Middle frontal gyrus (tissue), 1 donor: ENCODE measurements around the gene DGKQ.
"Not testable (repeated sequence)": the region's sequence is repeated elsewhere in the genome, so short reads cannot be mapped to it uniquely, and the experiment has no call there.

ENCODE experiments used
- DNase-seq: peaks from one replicate; pipeline ENCODE4 v3.0.0-alpha.2; 2015; ENCODE audit warnings: low spot score; ENCODE audit errors: extremely low spot score

DGKQ gene

GRCh38 chr4:951186-951585 is 22.2 kb downstream of the DGKQ start:
- DNase-seq, result no peak

- no peak for DNase-seq
These were observed 23.0 kb downstream of the DGKQ start for GRCh38 chr4:950136-951020.

GRCh38 chr4:949656-950055 is 23.7 kb downstream of the DGKQ start:
- no peak for DNase-seq

GRCh38 chr4:948936-949300 is 24.5 kb downstream of the DGKQ start:
- no peak for DNase-seq

- no peak for DNase-seq
These were observed 25.1 kb downstream of the DGKQ start for GRCh38 chr4:948101-948935.

- no peak for DNase-seq
These were observed 25.8 kb downstream of the DGKQ start for GRCh38 chr4:947491-947971.

- DNase-seq, result no peak
These were observed 26.6 kb downstream of the DGKQ start for GRCh38 chr4:946517-947471.

- DNase-seq, result no peak
These were observed 27.3 kb downstream of the DGKQ start for GRCh38 chr4:946103-946450.

GRCh38 chr4:945274-946102 is 27.9 kb downstream of the DGKQ start:
- no peak for DNase-seq

- not testable (repeated sequence) for DNase-seq
These were observed 33.9 kb downstream of the DGKQ start for GRCh38 chr4:939508-939907.

GRCh38 chr4:932713-933070 is 40.7 kb downstream of the DGKQ start:
- DNase-seq, result no peak

GRCh38 chr4:931960-932712 is 41.2 kb downstream of the DGKQ start, which contains the start of the genes GAK and TMEM175:
Gene GAK, minus strand, starts transcription at chr4:932316. Its CDS starts 129 bp downstream, at chr4:932187.
Gene TMEM175, plus strand, starts transcription at chr4:932460. Its CDS starts 15,280 bp downstream, at chr4:947740.
- DNase-seq, result peak; percentile 97

- DNase-seq, result no peak
These were observed 42.0 kb downstream of the DGKQ start for GRCh38 chr4:931194-931959.

GRCh38 chr4:930827-931193 is 42.6 kb downstream of the DGKQ start:
- DNase-seq, result no peak

GRCh38 chr4:930028-930551 is 43.3 kb downstream of the DGKQ start:
- DNase-seq, result no peak

GRCh38 chr4:929096-929765 is 44.1 kb downstream of the DGKQ start:
- no peak for DNase-seq

GRCh38 chr4:927566-927965 is 45.8 kb downstream of the DGKQ start:
- DNase-seq, result not testable (repeated sequence)

GRCh38 chr4:926538-926937 is 46.8 kb downstream of the DGKQ start:
- no peak for DNase-seq
